PC-3 (cell line): ENCODE measurements around the gene EXOC4.

Source experiments
- EZH2phosphoT487 ChIP-seq: fragments of 300-600 bp; sonication (generic); IDR thresholded peaks from 2 replicates; pipeline ENCODE4 v1.6.1; 2018; ENCODE audit warnings: mild to moderate bottlenecking, antibody characterized with exemption, low read length, borderline replicate concordance
- TF ChIP-seq, protein P1 (sequence below): fragments of 300-600 bp; sonication (generic); conservative IDR thresholded peaks from 2 replicates; pipeline ENCODE4 v1.5.1; 2017; ENCODE audit warnings: antibody characterized with exemption, low read depth, mild to moderate bottlenecking, low read length

DNA sequence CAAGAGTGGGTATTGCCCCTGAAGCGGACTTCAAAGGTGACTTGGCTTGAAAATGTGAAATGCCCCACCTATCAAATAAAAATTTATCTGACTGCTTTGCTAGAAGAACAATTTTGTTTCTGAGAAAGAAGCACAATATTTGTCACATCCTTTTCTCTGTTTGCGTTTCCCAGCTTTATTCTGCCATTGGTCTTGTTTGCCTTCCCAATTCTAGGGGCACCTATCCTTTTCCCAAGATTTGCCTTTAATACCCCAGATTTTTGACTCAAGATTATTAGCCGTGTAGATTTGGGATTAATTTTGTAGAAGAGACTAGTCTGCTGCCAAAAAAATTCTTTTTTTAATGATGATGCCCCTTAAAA, 764.0 kb downstream of the EXOC4 start:
- TF ChIP-seq, protein P1, sequence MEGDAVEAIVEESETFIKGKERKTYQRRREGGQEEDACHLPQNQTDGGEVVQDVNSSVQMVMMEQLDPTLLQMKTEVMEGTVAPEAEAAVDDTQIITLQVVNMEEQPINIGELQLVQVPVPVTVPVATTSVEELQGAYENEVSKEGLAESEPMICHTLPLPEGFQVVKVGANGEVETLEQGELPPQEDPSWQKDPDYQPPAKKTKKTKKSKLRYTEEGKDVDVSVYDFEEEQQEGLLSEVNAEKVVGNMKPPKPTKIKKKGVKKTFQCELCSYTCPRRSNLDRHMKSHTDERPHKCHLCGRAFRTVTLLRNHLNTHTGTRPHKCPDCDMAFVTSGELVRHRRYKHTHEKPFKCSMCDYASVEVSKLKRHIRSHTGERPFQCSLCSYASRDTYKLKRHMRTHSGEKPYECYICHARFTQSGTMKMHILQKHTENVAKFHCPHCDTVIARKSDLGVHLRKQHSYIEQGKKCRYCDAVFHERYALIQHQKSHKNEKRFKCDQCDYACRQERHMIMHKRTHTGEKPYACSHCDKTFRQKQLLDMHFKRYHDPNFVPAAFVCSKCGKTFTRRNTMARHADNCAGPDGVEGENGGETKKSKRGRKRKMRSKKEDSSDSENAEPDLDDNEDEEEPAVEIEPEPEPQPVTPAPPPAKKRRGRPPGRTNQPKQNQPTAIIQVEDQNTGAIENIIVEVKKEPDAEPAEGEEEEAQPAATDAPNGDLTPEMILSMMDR, result no peak
- TF ChIP-seq EZH2phosphoT487, result no peak
